T-cell (primary cell): ENCODE measurements around the gene GGN. TPM values are rescaled to one million over a fixed set of nuclear protein-coding genes. Genes with fewer than 3 reads are reported as not detected.

Source experiments
- ATAC-seq, 4 experiments: fragments of 200-7000 bp in 3 of 4; fragments of 150-1000 bp in 1 of 4; cut with Tn5 transposase; replicated peaks in 1 of 4; 1 replicate in 3 of 4; 2 replicates in 1 of 4; pipeline ENCODE4 v1.10.0; 2021; ENCODE audit warnings: moderate library complexity in 3 of 4, mild to moderate bottlenecking in 2 of 4, moderate number of reproducible peaks in 1 of 4
- CTCF ChIA-PET, 2 donors: fragments of 300-600 bp; sonication (Branson Sonifier 250); formaldehyde crosslinking; loops; one replicate each; lab custom pipeline; 2022; ENCODE audit warnings: antibody characterized with exemption in 2 of 2; lab: Charles Lee
- POLR2A ChIA-PET, 2 donors: fragments of 300-600 bp; sonication (Branson Sonifier 250); formaldehyde crosslinking; loops; one replicate each; lab custom pipeline; 2022; ENCODE audit warnings: antibody characterized with exemption in 2 of 2; lab: Charles Lee
- DNase-seq, 35 experiments: peaks; one replicate each; pipeline versions ENCODE4 v3.0.0 to v3.0.0-alpha.2; 2013 to 2023
- H3K27ac ChIP-seq: one replicate; pipeline ENCODE4 v1.5.1; 2013; ENCODE audit warnings: low read length
- H3K27me3 ChIP-seq, 2 experiments: replicated peaks in 1 of 2; 1 replicate in 1 of 2; 2 replicates in 1 of 2; pipeline versions ENCODE4 v1.6.1 to v1.7.0; 2013; ENCODE audit warnings: low read length in 1 of 2, mixed read lengths in 1 of 2; ENCODE audit not compliant: control insufficient read depth in 2 of 2, insufficient read depth in 2 of 2; ENCODE audit errors: extremely low read depth in 1 of 2
- H3K36me3 ChIP-seq, 2 donors: 1 replicate in 1 of 2; 2 replicates in 1 of 2; pipeline versions ENCODE4 v1.6.1 to v1.7.0; 2013; ENCODE audit warnings: low read length in 1 of 2; ENCODE audit not compliant: control insufficient read depth in 2 of 2, insufficient read depth in 1 of 2; ENCODE audit errors: extremely low read depth in 1 of 2
- H3K4me1 ChIP-seq, 2 experiments: 1 replicate in 1 of 2; 2 replicates in 1 of 2; pipeline versions ENCODE4 v1.6.1 to v1.7.0; 2013; ENCODE audit warnings: low read length in 2 of 2, mixed read lengths in 1 of 2; ENCODE audit not compliant: insufficient read depth in 2 of 2, control insufficient read depth in 1 of 2; ENCODE audit errors: extremely low read depth in 1 of 2
- H3K4me3 ChIP-seq, 2 donors: 1 replicate in 1 of 2; 2 replicates in 1 of 2; pipeline versions ENCODE4 v1.5.1 to v1.7.0; 2013; ENCODE audit warnings: mild to moderate bottlenecking in 2 of 2, low read length in 1 of 2, moderate library complexity in 1 of 2; ENCODE audit not compliant: control insufficient read depth in 1 of 2; ENCODE audit errors: extremely low read depth in 1 of 2
- H3K9me3 ChIP-seq: 2 replicates; pipeline ENCODE4 v1.7.0; 2013
- H3K27ac Mint-ChIP-seq, 2 donors: one replicate each; pipeline ENCODE4 v1.8.0; 2020 to 2021; ENCODE audit warnings: mild to moderate bottlenecking in 2 of 2, mixed read lengths in 2 of 2
- H3K27me3 Mint-ChIP-seq, 2 donors: one replicate each; pipeline ENCODE4 v1.8.0; 2021 to 2022; ENCODE audit warnings: mixed read lengths in 2 of 2
- H3K36me3 Mint-ChIP-seq: one replicate; pipeline ENCODE4 v1.8.0; 2021; ENCODE audit warnings: mixed read lengths
- H3K4me1 Mint-ChIP-seq, 3 donors: one replicate each; pipeline ENCODE4 v1.8.0; 2020 to 2022; ENCODE audit warnings: mixed read lengths in 3 of 3, mild to moderate bottlenecking in 1 of 3
- H3K4me3 Mint-ChIP-seq, 3 donors: one replicate each; pipeline ENCODE4 v1.8.0; 2020 to 2022; ENCODE audit warnings: mild to moderate bottlenecking in 3 of 3, mixed read lengths in 3 of 3, moderate library complexity in 3 of 3
- H3K9me3 Mint-ChIP-seq, 3 donors: one replicate each; pipeline ENCODE4 v1.8.0; 2020 to 2022; ENCODE audit warnings: mixed read lengths in 3 of 3
- WGBS: methylation state at CpG from one replicate; pipeline ENCODE4 v1.1.5; 2013; ENCODE audit warnings: missing lambda C conversion rate; ENCODE audit not compliant: insufficient coverage; 5-methylcytosine and 5-hydroxymethylcytosine counted together
- total RNA-seq, 35 experiments: library from RNA in 6 of 35; stranded (reverse) in 6 of 35; fragments of 120-200 nt in 1 of 35; gene quantifications; one replicate each; pipeline versions ENCODE4 v1.2.1 to v1.2.4 and lab custom pipeline; 2013 to 2026

GGN gene
- total RNA-seq, 5 donors from 2014 or later (not counting 1 experiment from before 2014, with no cell fraction given): 0.18 to 0.60 (median 0.31) TPM; not detected in 1

GRCh38 chr19:38360839-38361631, 26.8 kb downstream of the GGN start:
- H3K27ac Mint-ChIP-seq: no peak overlapping the region
- peaks cover 9 to 14% of the 10 kb centered on the region in 2 donors for H3K27me3 Mint-ChIP-seq
- H3K4me1 ChIP-seq: peaks cover 6 to 23% of the 10 kb centered on the region in 2 experiments
- H3K9me3 ChIP-seq: no peaks in the 10 kb centered on the region
- no peaks in the 10 kb centered on the region for H3K9me3 Mint-ChIP-seq
- no peaks in the 10 kb centered on the region for H3K36me3 ChIP-seq
- peak overlapping the region; percentile 80 to 82 (median 81) for H3K4me3 Mint-ChIP-seq
- no peak for DNase-seq
- ATAC-seq: no peak
- ChIA-PET POLR2A (no interaction called here), CTCF (interaction anchor here (0.6 kb wide), 2 partner anchors 438 to 747 kb away, joined by 3 read pairs; no protein-coding TSS in a partner anchor)
- H3K36me3 Mint-ChIP-seq: no peaks in the 10 kb centered on the region
- WGBS: 24% methylated on average over 23 of the region's 23 CpGs
- peak overlapping the region; percentile 52 to 63 for H3K4me3 ChIP-seq
- H3K27ac ChIP-seq: no peak overlapping the region
- peaks cover 7 to 17% (median 14%) of the 10 kb centered on the region in 3 donors for H3K4me1 Mint-ChIP-seq
- peaks cover 0 to 58% of the 10 kb centered on the region in 2 experiments for H3K27me3 ChIP-seq

GRCh38 chr19:38360351-38360750, 27.5 kb downstream of the GGN start:
- ATAC-seq (no peak), DNase-seq (peak in 1 of 35 experiments; percentile 11)
- peaks cover 0 to 52% of the 10 kb centered on the region in 2 experiments for H3K27me3 ChIP-seq
- Mint-ChIP-seq H3K36me3 (no peaks in the 10 kb centered on the region), H3K27ac (no peak overlapping the region), H3K4me1 (peaks cover 7 to 17% (median 14%) of the 10 kb centered on the region in 3 donors), H3K9me3 (no peaks in the 10 kb centered on the region), H3K4me3 (peak overlapping the region in 2 of 3 donors; percentile 80 to 82), H3K27me3 (peaks cover 7 to 13% of the 10 kb centered on the region in 2 donors)
- H3K4me1 ChIP-seq: peaks cover 6 to 23% of the 10 kb centered on the region in 2 experiments
- H3K4me3 ChIP-seq: no peak overlapping the region
- no peaks in the 10 kb centered on the region for H3K36me3 ChIP-seq
- CTCF ChIA-PET: no interaction called here
- 89% methylated on average over 7 of the region's 9 CpGs for WGBS
- POLR2A ChIA-PET: no interaction called here
- H3K9me3 ChIP-seq: no peaks in the 10 kb centered on the region
- no peak overlapping the region for H3K27ac ChIP-seq

GRCh38 chr19:38359242-38360021, 28.4 kb downstream of the GGN start:
- peak overlapping the region in 2 of 3 donors; percentile 41 to 80 for H3K4me3 Mint-ChIP-seq

GRCh38 chr19:38358071-38358470, 29.8 kb downstream of the GGN start:
- DNase-seq: no peak
- peaks cover 0 to 46% of the 10 kb centered on the region in 2 experiments for H3K27me3 ChIP-seq
- no peaks in the 10 kb centered on the region for H3K9me3 ChIP-seq
- H3K4me3 ChIP-seq: no peak overlapping the region
- H3K27ac ChIP-seq: no peak overlapping the region
- Mint-ChIP-seq H3K4me1 (peaks cover 7 to 16% (median 14%) of the 10 kb centered on the region in 3 donors), H3K36me3 (no peaks in the 10 kb centered on the region), H3K27ac (no peak overlapping the region), H3K4me3 (no peak overlapping the region), H3K9me3 (no peaks in the 10 kb centered on the region), H3K27me3 (peaks cover 7 to 13% of the 10 kb centered on the region in 2 donors)
- H3K4me1 ChIP-seq: peaks cover 6 to 20% of the 10 kb centered on the region in 2 experiments
- ATAC-seq: no peak
- POLR2A ChIA-PET: no interaction called here
- H3K36me3 ChIP-seq: no peaks in the 10 kb centered on the region
- CTCF ChIA-PET: no interaction called here
- 63% methylated on average over 3 of the region's 5 CpGs for WGBS

More at GRCh38 chr19:38359242-38360021, 28.4 kb downstream of the GGN start:
- POLR2A ChIA-PET: interaction anchor here in 1 of 2 donors (0.5 to 0.7 kb wide), 2 partner anchors 12 to 275 kb away, joined by 3 to 5 read pairs; no protein-coding TSS in a partner anchor
- ATAC-seq (no peak), DNase-seq (no peak)
- Histone ChIP-seq H3K27me3 (peaks cover 0 to 46% of the 10 kb centered on the region in 2 experiments), H3K27ac (no peak overlapping the region), H3K36me3 (no peaks in the 10 kb centered on the region), H3K9me3 (no peaks in the 10 kb centered on the region), H3K4me3 (no peak overlapping the region), H3K4me1 (peaks cover 6 to 23% of the 10 kb centered on the region in 2 experiments)
- WGBS: 75% methylated on average over 6 of the region's 18 CpGs
- no peaks in the 10 kb centered on the region for H3K36me3 Mint-ChIP-seq
- H3K27ac Mint-ChIP-seq: no peak overlapping the region
- H3K27me3 Mint-ChIP-seq: peaks cover 7 to 13% of the 10 kb centered on the region in 2 donors
- peaks cover 7 to 17% (median 14%) of the 10 kb centered on the region in 3 donors for H3K4me1 Mint-ChIP-seq
- CTCF ChIA-PET: no interaction called here
- no peaks in the 10 kb centered on the region for H3K9me3 Mint-ChIP-seq

- Histone ChIP-seq H3K4me1 (peaks cover 0 to under 1% of the 10 kb centered on the region in 2 experiments), H3K27me3 (peaks cover 0 to 28% of the 10 kb centered on the region in 2 experiments), H3K36me3 (no peaks in the 10 kb centered on the region), H3K27ac (no peak overlapping the region), H3K9me3 (no peaks in the 10 kb centered on the region), H3K4me3 (no peak overlapping the region)
- no peak overlapping the region for H3K27ac Mint-ChIP-seq
- no peak for DNase-seq
- H3K4me1 Mint-ChIP-seq: peaks cover under 1 to 6% (median 4%) of the 10 kb centered on the region in 3 donors
- WGBS: 85% methylated on average over 10 of the region's 16 CpGs
- ChIA-PET POLR2A (no interaction called here), CTCF (no interaction called here)
- H3K4me3 Mint-ChIP-seq: no peak overlapping the region
- H3K9me3 Mint-ChIP-seq: no peaks in the 10 kb centered on the region
- H3K36me3 Mint-ChIP-seq: no peaks in the 10 kb centered on the region
- no peak for ATAC-seq
- peaks cover 5 to 10% of the 10 kb centered on the region in 2 donors for H3K27me3 Mint-ChIP-seq
Measured at GRCh38 chr19:38355728-38356725, 31.8 kb downstream of the GGN start.
